ENCODE results near the gene DDX51. TPM values are rescaled to one million over a fixed set of nuclear protein-coding genes. Genes with fewer than 3 reads are reported as not detected.

The DDX51 gene
- total RNA-seq, 6 experiments from 2014 or later = 13.8 to 18.3 (median 16.8) TPM

DNA sequence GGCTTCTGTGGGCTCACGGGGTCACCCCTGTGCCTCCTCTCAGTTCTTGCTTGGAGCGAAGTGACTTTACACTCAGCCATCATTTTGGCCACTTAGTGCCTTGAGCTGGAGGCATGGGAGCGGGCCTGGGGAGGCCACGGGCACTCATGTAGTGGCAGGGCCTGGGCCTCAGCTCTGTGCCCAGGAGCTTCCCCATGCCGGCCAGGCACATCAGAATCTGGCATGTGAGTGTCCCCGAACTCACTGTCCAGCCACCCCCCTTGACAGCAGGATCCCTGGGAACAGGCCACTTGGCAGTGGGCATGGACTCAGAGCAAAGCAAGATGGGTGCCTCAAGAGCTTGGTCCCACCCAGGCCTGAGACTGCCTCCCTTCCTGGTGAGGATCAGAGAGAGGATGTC is 29.5 kb downstream of the DDX51 start:
- Mint-ChIP-seq H3K9me3 (no peaks in the 10 kb centered on the region), H3K4me3 (no peak overlapping the region), H3K36me3 (ENCODE audit: low read depth) (peaks cover 24% of the 10 kb centered on the region)

DNA sequence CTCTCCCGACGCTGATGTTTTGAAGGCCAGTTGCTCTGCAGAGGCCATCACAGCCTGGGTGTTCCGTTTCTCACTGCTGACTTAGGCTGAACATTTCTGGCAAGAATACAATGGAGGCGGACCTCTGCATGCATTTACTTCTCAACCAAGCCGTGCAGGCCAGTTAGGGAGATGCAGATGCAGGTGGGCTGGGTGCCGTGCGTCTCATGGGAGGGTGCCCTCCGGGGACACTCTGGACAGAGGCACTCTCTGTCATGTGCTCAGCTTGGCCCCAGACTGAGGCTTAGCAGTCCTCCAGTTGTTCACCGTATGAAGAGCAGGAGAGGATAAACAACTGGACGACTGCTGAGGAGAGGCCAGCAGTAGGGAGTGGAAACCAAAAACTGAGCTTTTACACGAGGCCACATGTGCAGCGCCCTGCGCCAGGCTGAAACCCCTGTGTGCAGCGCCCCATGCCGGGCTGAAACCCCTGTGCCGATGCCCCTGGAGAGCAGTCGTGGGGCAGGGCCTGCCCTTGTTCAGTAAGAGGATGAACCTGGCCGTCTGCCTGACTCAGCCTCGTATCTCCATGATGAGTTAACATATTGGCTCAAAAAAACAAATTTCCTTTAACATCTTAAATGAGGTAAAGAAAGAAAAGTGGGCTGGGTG is 32.3 kb downstream of the DDX51 start:
- TF ChIP-seq, protein P1, sequence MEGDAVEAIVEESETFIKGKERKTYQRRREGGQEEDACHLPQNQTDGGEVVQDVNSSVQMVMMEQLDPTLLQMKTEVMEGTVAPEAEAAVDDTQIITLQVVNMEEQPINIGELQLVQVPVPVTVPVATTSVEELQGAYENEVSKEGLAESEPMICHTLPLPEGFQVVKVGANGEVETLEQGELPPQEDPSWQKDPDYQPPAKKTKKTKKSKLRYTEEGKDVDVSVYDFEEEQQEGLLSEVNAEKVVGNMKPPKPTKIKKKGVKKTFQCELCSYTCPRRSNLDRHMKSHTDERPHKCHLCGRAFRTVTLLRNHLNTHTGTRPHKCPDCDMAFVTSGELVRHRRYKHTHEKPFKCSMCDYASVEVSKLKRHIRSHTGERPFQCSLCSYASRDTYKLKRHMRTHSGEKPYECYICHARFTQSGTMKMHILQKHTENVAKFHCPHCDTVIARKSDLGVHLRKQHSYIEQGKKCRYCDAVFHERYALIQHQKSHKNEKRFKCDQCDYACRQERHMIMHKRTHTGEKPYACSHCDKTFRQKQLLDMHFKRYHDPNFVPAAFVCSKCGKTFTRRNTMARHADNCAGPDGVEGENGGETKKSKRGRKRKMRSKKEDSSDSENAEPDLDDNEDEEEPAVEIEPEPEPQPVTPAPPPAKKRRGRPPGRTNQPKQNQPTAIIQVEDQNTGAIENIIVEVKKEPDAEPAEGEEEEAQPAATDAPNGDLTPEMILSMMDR (IDR thresholded peaks at IDR 0.05) = no peak
- Mint-ChIP-seq H3K36me3 (ENCODE audit: low read depth) (peaks cover 26% of the 10 kb centered on the region), H3K27ac (no peak overlapping the region), H3K27me3 (ENCODE audit: insufficient read depth) (no peaks in the 10 kb centered on the region; the same call in 1 of the 2 replicates), H3K4me3 (no peak overlapping the region), H3K4me1 (ENCODE audit: low read depth) (peaks cover 9% of the 10 kb centered on the region), H3K9me3 (no peaks in the 10 kb centered on the region)
- no peak for DNase-seq

More for the DNA sequence above, 29.5 kb downstream of the DDX51 start:
- Mint-ChIP-seq H3K4me1 (ENCODE audit: low read depth) (no peaks in the 10 kb centered on the region), H3K27ac (no peak overlapping the region), H3K27me3 (ENCODE audit: insufficient read depth) (no peaks in the 10 kb centered on the region; the same call in 1 of the 2 replicates)
- no peak for DNase-seq
- TF ChIP-seq, protein P1 (IDR thresholded peaks at IDR 0.05) = no peak

DNA sequence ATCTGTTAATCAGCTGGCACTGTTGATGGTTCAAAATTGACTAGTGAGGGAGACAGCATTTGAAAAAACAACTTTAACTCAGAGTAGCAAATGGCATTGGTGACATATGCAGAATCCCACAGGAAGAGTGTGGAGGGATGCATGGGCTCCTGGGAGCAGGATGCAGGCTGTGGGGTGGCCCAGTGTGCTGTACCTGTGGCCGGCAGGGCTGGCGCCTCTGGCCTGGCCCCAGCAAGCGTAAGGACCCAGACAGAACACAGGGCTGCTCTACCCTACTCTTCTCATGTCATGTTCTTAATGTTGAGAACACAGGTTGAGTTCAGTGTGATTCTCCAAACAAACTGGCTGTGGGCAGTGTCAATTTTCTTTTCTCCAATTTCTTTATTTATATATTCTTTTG is 33.4 kb downstream of the DDX51 start:
- no peak for DNase-seq
- Mint-ChIP-seq H3K4me3 (no peak overlapping the region), H3K36me3 (ENCODE audit: low read depth) (peaks cover 18% of the 10 kb centered on the region), H3K27ac (no peak overlapping the region), H3K9me3 (no peaks in the 10 kb centered on the region), H3K27me3 (ENCODE audit: insufficient read depth) (no peaks in the 10 kb centered on the region; the same call in 1 of the 2 replicates), H3K4me1 (ENCODE audit: low read depth) (peaks cover 13% of the 10 kb centered on the region)
- TF ChIP-seq, protein P1 (IDR thresholded peaks at IDR 0.05) = no peak

DNA sequence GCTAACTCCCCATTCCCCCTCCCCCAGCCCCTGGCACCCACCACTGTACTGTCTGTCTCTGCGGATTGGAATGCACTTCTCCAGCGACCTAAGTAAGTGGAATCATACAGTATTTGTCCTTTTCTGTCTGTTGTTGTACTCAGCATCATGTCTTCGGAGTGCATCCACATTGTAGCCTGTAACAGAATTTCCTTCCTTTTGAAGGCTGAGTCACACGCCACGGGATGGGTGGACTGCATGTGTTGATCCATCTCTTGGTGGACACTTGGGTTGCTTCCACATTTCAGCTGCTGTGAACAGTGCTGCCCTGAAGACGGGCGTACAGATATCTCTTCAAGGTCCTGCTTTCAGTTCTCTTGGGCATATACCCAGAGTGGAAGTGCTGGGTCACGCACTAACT is 34.4 kb downstream of the DDX51 start:
- Mint-ChIP-seq H3K27me3 (ENCODE audit: insufficient read depth) (no peaks in the 10 kb centered on the region; the same call in 1 of the 2 replicates), H3K27ac (no peak overlapping the region; the same call in 1 of the 2 replicates), H3K9me3 (no peaks in the 10 kb centered on the region), H3K4me3 (no peak overlapping the region), H3K4me1 (ENCODE audit: low read depth) (peaks cover 13% of the 10 kb centered on the region), H3K36me3 (ENCODE audit: low read depth) (peaks cover 24% of the 10 kb centered on the region)
- TF ChIP-seq, protein P1 (IDR thresholded peaks at IDR 0.05) = no peak
- DNase-seq = no peak

DNA sequence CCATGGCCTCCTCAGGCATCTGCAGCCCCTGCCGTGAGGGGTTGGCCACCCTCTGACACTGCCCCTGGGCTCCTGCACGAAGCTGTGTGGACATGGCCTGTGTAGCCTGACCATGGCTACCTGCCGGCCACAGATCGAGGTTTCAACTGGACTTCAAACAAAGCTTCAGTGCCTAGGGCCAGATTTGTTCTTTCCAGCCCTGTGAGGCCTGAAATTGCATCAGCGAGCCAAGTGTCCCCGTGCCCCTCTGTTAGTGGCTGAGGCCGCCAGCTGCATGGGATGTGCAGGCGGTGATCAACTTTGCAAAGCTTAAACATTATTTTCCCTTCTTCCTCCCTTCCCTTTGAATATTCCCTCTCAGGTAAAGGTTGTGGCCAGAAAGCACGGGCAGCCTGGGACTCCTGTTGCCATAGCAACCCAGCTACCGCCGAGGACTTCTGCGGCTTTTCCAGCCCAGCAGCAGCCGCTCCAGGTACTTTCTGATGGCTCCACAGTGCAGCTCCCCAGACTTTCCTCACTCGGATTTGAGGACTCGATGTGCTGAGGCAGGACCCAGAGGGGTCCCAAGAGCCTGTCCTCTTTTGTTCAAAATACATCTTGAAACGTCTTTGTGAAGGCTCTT is 35.8 kb downstream of the DDX51 start:
- peaks cover 22% of the 10 kb centered on the region for H3K36me3 Mint-ChIP-seq (ENCODE audit: low read depth)
- H3K9me3 Mint-ChIP-seq = no peaks in the 10 kb centered on the region
- TF ChIP-seq, protein P1 (IDR thresholded peaks at IDR 0.05) = no peak
- H3K4me1 Mint-ChIP-seq (ENCODE audit: low read depth) = peaks cover 13% of the 10 kb centered on the region
- no peak overlapping the region for H3K27ac Mint-ChIP-seq
- no peak overlapping the region for H3K4me3 Mint-ChIP-seq
- DNase-seq = no peak
- no peaks in the 10 kb centered on the region; the same call in 1 of the 2 replicates for H3K27me3 Mint-ChIP-seq (ENCODE audit: insufficient read depth)

Data from HFFc6 (cell line).